HG02981 (cell line): ENCODE data around the gene CAB39L.

ENCODE experiments used
- ATAC-seq: cut with Tn5 transposase; IDR thresholded peaks from one replicate; pipeline ENCODE4 v1.9.1; 2021; ENCODE audit warnings: mild to moderate bottlenecking, moderate library complexity; ENCODE audit not compliant: unreplicated experiment

Gene CAB39L

GRCh38 chr13:49443704-49444523 is at the start of gene CAB39L, which contains the start of gene SETDB2:
Gene CAB39L, minus strand, starts transcription at chr13:49444064. Its CDS starts 61,154 bp downstream, at chr13:49382910.
Gene SETDB2, plus strand, starts transcription at chr13:49444274. Its CDS starts 7,620 bp downstream, at chr13:49451894.
- ATAC-seq, result peak; percentile 92

- no peak for ATAC-seq
Observed at GRCh38 chr13:49488563-49488962, 44.7 kb upstream of the CAB39L start.

GRCh38 chr13:49481788-49482187 is 37.9 kb upstream of the CAB39L start:
- ATAC-seq, result no peak

- ATAC-seq, result no peak
Observed at GRCh38 chr13:49476529-49476928, 32.7 kb upstream of the CAB39L start.

GRCh38 chr13:49472186-49472585 is 28.3 kb upstream of the CAB39L start:
- ATAC-seq, result no peak

- ATAC-seq, result no peak
Observed at GRCh38 chr13:49466292-49466838, 22.5 kb upstream of the CAB39L start.

GRCh38 chr13:49464621-49465325 is 20.9 kb upstream of the CAB39L start:
- ATAC-seq, result no peak

- no peak for ATAC-seq
Observed at GRCh38 chr13:49464085-49464484, 20.2 kb upstream of the CAB39L start.

- peak; percentile 56 for ATAC-seq
Observed at GRCh38 chr13:49459580-49459979, 15.7 kb upstream of the CAB39L start.

GRCh38 chr13:49457221-49457620 is 13.4 kb upstream of the CAB39L start:
- ATAC-seq, result no peak

- no peak for ATAC-seq
Observed at GRCh38 chr13:49456156-49456555, 12.3 kb upstream of the CAB39L start.

GRCh38 chr13:49455007-49455398 is 11.1 kb upstream of the CAB39L start:
- ATAC-seq, result no peak

- peak; percentile 89 for ATAC-seq
Observed at GRCh38 chr13:49454388-49455006, 10.6 kb upstream of the CAB39L start.

GRCh38 chr13:49453465-49453864 is 9.6 kb upstream of the CAB39L start:
- ATAC-seq, result no peak

- ATAC-seq, result no peak
Observed at GRCh38 chr13:49452725-49453457, 9.0 kb upstream of the CAB39L start.

- ATAC-seq, result no peak
Observed at GRCh38 chr13:49450105-49450819, 6.4 kb upstream of the CAB39L start.

GRCh38 chr13:49448753-49449152 is 4.9 kb upstream of the CAB39L start:
- ATAC-seq, result no peak

- no peak for ATAC-seq
Observed at GRCh38 chr13:49446473-49446872, 2.6 kb upstream of the CAB39L start.

GRCh38 chr13:49444524-49445395 is 896 bp upstream of the CAB39L start:
- ATAC-seq, result peak; percentile 3
